Stimulated activated CD4-positive, alpha-beta T cell treated with anti-CD3 and anti-CD28 coated beads, TNF-alpha, amount 100 ng/mL, for 24 hours (primary cell): ENCODE data around the gene MDFIC2.

Experiments
- DNase-seq, 3 experiments: peaks; one replicate each; pipeline ENCODE4 v3.0.0-alpha.2; 2020; ENCODE audit warnings: low read depth in 3 of 3

The MDFIC2 gene

DNA sequence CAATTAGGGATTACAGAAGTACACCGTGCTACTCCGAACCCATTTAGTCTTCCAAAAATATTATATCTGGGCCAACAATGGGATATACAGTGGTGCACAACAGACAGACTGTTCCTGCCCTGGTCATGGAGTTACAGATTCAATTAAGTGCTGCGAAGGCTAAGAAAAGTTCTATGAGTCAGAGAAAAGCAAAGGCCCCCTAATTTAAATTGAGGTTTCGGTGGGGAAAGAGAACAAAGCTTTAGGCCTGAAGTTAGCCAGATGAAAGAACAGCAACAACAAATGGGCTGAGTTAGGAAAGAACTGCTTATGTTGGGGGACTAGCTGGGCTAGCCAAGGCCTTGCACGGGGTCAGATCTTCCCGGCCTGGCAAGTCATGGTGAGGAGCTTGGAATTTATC, 131.8 kb downstream of the MDFIC2 start:
- no peak for DNase-seq

DNA sequence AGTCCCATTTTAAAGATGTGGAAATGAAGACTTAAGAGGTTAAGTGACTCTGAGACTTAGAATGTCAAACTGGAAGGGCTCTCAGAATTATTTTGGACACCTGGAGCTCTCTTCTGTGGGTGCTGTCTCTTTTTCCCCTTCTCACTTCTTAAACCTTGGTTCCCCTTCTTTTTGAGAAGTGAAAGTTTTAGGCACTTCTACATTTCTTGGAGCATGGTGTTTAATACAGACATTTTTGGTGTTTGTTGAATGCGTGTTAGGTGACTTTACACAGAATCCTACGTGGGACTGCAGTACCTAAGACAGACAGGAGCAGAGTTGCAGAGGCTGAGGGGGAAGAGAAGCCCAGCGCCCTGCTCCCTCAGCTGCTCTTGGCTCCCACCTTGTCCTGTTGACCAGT, 133.3 kb downstream of the MDFIC2 start:
- no peak for DNase-seq

DNA sequence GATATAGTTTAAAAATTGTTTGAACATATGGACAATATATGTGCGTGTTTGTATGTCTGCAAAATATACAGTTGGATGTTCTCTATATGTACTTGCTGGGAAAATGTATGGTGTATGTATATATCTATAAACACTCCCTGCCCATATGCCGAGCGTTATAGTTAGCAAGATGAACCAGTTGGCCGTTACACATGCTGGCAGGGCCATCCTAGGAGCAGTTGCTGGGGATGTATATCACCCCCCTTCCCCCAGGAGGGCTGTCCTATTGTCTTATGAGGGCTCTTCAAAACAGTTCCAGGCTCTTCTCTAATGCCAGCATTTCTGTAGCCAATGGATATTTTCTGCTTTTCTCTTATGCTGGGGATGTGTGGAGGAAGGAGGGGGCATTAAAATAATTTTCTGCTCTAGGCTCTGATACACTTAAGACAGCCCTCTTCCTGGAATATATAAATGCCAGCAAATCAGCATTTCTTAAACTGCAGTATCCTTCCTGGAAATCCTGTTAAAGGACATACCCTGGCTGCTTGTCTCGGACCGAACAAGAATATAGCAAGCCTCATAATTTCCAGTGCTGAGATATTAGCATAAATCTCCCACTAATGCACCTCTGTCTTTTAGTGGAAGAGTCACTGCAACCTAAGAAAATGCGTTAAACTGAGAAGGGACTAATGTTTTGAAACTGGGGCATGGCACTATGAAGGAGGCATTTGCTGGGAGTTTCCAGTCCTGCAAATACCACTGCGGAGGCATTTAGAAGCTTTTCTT, 134.4 kb downstream of the MDFIC2 start:
- no peak for DNase-seq

DNA sequence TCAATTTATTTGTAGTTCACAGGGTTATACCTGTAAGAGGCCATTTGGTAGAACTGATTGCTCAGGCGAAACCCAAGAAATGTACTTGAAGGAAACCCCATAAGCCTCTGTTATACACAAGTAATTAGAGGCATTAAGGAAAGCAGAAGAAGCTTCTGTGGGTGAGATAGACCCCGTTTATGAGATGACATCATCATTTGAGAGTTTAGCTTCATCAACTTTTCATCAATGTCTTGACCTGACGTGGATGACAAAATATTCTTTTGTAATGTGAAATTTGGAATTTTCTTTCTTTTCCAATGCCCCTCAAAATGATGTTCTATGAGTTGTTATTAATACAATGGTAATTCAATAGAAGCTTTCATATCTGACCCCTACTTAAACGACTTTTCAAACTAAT, 136.2 kb downstream of the MDFIC2 start:
- no peak for DNase-seq

DNA sequence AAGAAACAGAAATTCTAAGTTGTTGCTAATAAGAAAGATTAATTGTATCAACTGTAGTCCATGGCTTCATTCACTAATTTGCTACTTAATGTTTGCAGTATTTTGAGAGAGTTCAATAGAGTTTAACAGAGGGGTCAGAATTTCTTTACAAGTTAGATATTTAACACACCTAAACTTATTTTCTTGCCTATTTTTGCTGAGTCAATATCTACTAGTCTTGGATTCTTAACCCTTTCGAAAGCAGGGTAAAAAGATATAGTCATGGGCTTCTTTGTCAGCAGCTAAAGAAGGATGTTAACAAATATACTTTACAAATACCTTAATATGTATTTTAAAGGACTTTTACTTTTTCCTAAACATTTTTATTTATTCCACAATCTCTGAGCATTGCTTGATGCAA, 155.6 kb downstream of the MDFIC2 start:
- no peak for DNase-seq

DNA sequence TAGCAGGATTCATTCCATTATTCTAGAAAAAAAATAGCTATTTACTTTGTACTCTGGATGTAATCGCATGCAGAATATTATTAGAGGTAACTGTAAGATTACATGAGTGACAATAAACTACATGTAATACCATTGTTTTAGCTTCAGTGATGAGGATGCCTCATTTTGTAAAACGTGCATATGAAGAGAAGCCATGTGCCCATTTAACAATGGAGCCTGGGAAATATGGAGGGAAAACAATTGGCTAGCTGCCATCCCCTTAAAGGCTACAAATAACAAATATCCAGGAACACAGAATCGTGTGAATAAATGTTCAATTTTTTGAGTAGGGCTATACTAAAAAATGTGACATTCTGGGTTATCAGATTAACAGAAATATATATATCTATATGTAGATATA, 161.8 kb downstream of the MDFIC2 start:
- DNase-seq: no peak

DNA sequence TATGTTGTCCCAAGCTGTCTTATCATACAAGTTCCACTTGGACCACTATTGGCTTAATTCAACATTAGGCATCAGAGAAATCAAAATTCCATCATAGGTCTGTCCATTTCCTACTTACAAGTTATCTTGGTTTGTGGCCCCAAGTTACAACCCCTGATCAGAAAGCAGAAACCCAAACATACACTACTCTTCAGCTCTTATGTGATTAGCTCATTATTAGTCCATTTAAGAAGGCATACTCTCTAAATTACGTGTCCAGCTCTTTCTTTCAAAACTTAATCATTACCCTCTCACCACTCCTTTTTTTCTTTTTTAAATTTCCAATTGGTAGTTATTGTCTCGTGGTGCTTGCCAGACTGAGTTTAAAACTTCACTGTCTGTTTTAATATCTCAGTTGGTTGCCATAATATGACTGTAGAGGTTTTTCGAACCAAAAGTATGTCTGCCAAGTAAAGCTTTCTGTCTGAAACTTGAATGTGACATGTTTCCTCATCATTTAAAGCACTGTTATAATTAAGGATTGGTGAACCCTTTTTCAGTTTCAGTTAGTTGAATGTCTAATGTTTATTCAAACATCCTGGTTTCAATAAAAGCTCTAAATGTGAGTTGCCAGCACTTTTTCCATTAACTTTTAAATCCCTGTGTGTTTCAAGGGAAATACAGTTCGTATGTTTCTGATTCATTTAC, 162.6 kb downstream of the MDFIC2 start:
- DNase-seq: no peak
